Frontal cortex (tissue), 4 donors: ENCODE measurements around the gene MAML2. TPM values are rescaled to one million over a fixed set of nuclear protein-coding genes. Genes with fewer than 3 reads are reported as not detected.

ENCODE experiments used
- DNase-seq, 2 donors: peaks; one replicate each; pipeline ENCODE4 v3.0.0; 2012; ENCODE audit warnings: low spot score in 2 of 2
- FAIRE-seq: peaks from 2 replicates; lab custom pipeline; 2012; peaks lifted over from hg19 to GRCh38; lab: Jason Lieb, UNC
- total RNA-seq: library from RNA; depleted of rRNA; stranded (reverse); fragments of >200 nt; gene quantifications from one replicate; pipeline ENCODE4 v1.2.3, GENCODE V29; 2014
- donor health status: control.
- donor health status: control.
- donor health status: control.

The MAML2 gene
- total RNA-seq, 1 donor from 2014 or later = 3.3 TPM

DNA sequence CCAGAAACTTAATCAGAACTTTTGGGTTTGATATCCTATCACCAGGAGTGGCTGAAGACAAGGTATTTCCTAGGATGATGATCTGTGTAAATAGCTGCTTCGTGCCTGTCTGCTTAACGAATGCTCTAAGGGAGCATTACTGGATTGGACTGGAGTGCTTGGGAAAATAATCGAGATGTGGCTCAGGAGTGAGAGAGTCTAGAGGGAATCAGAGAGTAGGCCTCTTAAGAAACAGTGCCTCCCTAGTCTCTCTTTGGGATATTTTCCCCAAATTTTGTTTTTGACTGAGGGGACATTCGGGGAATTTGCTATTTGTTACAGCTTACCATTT, 2.5 kb downstream of the MAML2 start:
- FAIRE-seq = no peak
- DNase-seq = no peak

GRCh38 chr11:96339706-96340554, 3.1 kb downstream of the MAML2 start:
- FAIRE-seq = no peak

DNA sequence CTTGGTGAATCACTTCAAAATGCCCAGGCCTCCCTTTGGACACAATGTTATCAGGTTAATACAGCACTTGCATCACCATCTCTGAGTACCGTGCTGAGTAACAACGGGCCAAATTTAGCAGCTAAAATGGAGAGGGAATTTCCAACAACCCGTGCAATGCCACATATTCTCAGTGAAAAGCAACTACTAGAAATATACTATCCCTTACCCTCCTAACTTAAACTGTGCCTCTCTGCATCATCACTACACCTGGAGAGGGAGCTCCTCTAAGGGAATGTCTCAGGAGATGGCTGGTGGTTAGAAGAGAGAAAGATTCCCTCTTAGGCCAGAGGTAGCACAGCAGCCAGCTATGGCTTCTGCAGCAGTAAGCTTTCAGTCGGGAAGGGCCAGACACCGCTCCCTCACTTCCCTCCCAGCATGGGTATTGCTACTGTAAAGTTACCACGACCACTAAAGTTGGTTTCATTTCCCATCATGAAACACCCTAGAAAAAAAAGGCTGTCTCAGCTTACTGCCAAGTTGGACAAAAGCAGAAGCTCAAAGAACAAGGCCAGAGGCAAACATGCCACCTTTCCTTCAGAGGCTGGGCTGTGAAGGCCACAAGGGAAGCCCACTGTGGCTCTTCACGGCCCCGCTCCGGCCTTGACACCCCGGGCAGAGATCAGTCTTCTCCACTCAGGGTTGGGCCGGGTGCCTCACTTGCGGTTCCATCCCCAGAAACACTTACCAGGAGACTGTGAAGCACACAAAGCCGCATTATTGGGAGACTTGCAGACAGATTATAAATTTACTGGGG, 3.9 kb downstream of the MAML2 start:
- FAIRE-seq = no peak
- no peak for DNase-seq

More at GRCh38 chr11:96339706-96340554, 3.1 kb downstream of the MAML2 start:
- peak in 1 of 2 donors; percentile 54 for DNase-seq

GRCh38 chr11:96337541-96338431, 5.2 kb downstream of the MAML2 start:
- DNase-seq (no peak), FAIRE-seq (no peak)

GRCh38 chr11:96335388-96335787, 7.6 kb downstream of the MAML2 start:
- FAIRE-seq (no peak), DNase-seq (no peak)

GRCh38 chr11:96334219-96334618, 8.8 kb downstream of the MAML2 start:
- no peak for FAIRE-seq

GRCh38 chr11:96333191-96333719, 9.7 kb downstream of the MAML2 start:
- DNase-seq = no peak
- FAIRE-seq = no peak

More at GRCh38 chr11:96334219-96334618, 8.8 kb downstream of the MAML2 start:
- DNase-seq = no peak

GRCh38 chr11:96332126-96332771, 10.7 kb downstream of the MAML2 start:
- FAIRE-seq (no peak), DNase-seq (no peak)

DNA sequence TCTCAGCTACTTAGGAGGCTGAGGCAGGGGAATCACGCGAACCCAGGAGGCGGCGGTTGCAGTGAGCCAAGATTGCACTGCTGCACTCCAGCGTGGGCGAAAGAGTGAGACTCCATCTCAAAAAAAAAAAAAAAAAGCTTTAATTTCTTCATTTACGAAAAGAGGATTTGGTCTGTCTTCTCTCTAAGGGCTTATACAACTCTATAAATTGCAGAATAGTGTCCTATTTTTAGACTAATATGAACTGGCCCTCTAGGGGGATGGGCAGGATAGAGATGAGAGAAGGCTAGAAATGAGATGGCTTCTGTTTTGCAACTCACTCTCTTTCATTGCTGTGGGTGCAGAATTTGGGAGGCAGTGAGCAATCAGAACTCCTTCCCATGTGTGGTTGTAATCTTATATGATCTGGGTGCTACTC, 11.3 kb downstream of the MAML2 start:
- DNase-seq (no peak), FAIRE-seq (no peak)

- DNase-seq = no peak
- no peak for FAIRE-seq
These were observed 12.5 kb downstream of the MAML2 start for GRCh38 chr11:96330511-96330859.

DNA sequence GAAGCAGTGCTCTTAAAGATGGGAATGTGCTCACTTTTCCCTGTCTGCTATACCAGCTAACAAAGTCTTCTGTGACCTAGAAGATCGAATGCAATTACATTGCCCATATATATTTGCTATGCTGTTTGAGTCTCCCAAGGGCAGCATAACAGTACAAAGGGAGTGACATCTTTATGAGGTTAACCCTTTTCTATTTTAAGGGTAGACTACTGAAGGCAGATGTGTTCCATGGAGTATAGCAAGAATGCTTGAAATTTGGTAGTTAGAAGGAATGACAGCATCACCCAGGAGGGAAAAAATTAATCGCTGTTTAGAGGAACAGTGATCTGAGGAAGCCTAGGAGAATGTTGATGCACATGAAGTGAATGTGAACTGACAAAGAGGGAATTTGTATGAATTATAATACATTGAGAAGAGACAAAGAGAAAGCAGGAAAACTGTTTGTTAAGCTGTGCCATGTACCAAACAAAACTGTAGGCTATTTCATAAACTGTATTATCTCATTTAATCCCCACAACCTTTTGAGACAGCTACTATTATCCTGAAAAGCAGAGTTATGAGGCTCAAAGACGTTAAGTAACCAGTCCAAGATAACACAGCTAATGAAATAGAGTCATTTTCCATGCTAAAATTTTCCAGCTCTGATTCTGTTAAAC, 13.0 kb downstream of the MAML2 start:
- DNase-seq (no peak), FAIRE-seq (no peak)

DNA sequence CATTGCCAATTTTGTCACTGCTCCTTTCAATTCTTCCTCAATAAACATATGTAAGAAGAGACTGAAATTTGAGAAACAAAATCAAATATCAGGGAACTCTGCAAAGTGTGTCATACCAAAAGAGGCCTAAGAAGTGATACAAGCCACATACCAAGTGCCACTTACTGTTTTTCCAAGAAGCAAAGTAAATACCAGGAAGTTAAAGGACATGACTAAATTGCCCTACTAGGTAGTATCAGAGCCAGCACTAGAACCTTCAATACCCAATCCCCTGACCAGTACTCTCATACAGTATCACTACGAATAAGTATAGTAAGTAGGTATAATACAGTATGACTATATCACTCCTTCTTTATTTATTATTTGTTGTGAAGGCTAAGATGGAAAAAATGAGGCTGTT, 13.6 kb downstream of the MAML2 start:
- FAIRE-seq = no peak
- DNase-seq = no peak

- FAIRE-seq = no peak
- DNase-seq = no peak
These were observed 14.5 kb downstream of the MAML2 start for GRCh38 chr11:96328395-96329010.

DNA sequence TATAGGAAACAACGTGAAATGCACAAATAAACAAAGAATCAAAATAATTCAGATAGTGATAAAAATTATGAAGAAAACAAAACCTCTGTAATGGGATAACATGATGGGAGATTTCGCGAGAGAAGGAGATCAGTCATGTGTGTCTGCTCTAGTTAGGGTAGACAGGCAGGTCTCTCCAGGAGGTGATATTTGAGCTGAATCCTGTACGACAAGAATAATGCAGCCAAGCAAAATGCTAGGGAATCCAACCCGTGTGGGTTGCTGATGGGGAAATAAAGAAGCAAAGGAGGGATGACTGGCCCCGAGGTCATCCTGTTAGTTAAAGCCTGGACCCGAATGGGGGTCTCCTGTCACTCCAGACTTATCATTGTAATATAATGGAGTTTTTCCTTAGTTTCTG, 16.0 kb downstream of the MAML2 start:
- DNase-seq = no peak
- no peak for FAIRE-seq

- FAIRE-seq = no peak
- DNase-seq = no peak
These were observed 18.1 kb downstream of the MAML2 start for GRCh38 chr11:96324912-96325311.

DNA sequence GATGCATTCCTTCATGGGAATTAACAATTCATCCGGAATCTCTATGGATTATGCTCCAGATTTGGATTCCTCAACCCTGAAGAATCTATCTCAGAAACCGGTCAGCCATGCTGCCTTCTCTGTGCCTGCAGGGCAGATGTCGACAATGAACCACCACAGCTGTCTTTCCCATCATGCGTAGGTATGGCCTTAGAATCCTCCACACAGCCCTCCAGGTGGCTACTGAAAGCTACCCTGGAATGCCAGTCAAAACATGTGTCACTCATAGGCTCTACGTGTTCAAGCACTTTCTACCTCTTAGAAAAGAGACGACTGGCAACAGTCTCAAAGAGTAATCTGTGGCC, 19.4 kb downstream of the MAML2 start:
- no peak for DNase-seq
- FAIRE-seq = no peak

DNA sequence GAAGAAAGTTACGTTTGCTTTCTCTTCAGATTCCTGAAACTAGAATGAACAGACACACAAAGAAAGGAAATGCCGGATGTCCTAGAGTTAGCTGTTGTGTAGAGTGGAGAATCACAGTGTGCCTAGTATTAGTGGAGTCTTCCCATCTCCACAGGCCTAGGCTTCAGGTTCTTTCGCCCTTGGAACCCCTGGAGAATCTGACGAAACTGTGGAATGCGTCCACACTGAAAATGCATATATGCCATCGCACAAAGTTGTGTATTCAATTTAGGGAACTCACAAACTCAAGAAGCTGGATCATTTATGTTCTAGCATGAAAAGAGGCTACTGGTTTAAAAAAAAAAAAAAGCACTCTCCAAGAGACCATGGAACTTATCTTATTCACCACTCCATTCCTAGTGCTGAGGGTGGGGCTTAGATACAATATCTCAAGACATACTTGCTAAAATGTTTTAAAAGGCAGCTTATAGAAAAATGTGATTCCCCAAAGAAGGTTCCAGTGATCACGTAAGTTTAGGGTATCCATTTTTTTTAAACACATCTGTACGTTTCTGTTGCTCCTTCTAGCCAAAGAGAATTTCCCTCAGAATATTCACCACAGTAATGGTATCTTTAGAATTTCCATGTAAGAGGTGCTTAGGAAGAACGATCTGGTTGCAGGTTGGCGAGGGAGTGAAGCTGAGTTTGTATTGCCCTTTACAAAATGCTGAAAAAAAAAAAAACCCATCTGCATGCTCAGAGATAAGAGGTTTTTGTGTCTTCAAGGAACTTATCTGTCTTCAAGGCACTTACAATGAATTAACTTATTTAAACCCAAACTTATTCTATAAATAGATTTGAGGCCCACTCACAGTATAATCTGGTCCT, 20.0 kb downstream of the MAML2 start:
- no peak for DNase-seq
- no peak for FAIRE-seq

- FAIRE-seq (no peak), DNase-seq (no peak)
These were observed 21.9 kb downstream of the MAML2 start for GRCh38 chr11:96321091-96321490.
